GM12872 (cell line): ENCODE data around the gene SPATA33.
A peak's percentile ranks its signal among the peaks of the same experiment; 100 is the strongest.

Experiments
- CTCF ChIP-seq: IDR thresholded peaks from 3 replicates; pipeline ENCODE4 v1.5.1; 2011; ENCODE audit warnings: low read depth, mild to moderate bottlenecking, low read length, moderate library complexity; ENCODE audit not compliant: insufficient read depth

SPATA33 gene

GRCh38 chr16:89700649-89701424, 43.2 kb downstream of the SPATA33 start:
- TF ChIP-seq CTCF = peak; percentile 38; the same call in 2 of the 3 replicates

GRCh38 chr16:89701425-89702406, 44.1 kb downstream of the SPATA33 start, which contains the start of gene SPATA2L:
TSS of gene SPATA2L (minus strand) at chr16:89701705. CDS start at chr16:89701232, 473 bp downstream.
- peak; percentile 34; the same call in 2 of the 3 replicates for TF ChIP-seq CTCF

- TF ChIP-seq CTCF = no peak
These were observed 46.6 kb downstream of the SPATA33 start for GRCh38 chr16:89704281-89704680.

- TF ChIP-seq CTCF = no peak
These were observed 47.4 kb downstream of the SPATA33 start for GRCh38 chr16:89705006-89705405.

- no peak for TF ChIP-seq CTCF
These were observed 49.1 kb downstream of the SPATA33 start for GRCh38 chr16:89706518-89707260.

- TF ChIP-seq CTCF = no peak
These were observed 50.1 kb downstream of the SPATA33 start for GRCh38 chr16:89707695-89708094.
